Fibroblast of skin of right quadriceps (primary cell): ENCODE measurements around the gene CASQ2.
"Not testable (repeated sequence)": the region's sequence is repeated elsewhere in the genome, so short reads cannot be mapped to it uniquely, and the experiment has no call there.

Source experiments
- DNase-seq: peaks from one replicate; pipeline ENCODE4 v3.0.0-alpha.2; 2013

Gene CASQ2

DNA sequence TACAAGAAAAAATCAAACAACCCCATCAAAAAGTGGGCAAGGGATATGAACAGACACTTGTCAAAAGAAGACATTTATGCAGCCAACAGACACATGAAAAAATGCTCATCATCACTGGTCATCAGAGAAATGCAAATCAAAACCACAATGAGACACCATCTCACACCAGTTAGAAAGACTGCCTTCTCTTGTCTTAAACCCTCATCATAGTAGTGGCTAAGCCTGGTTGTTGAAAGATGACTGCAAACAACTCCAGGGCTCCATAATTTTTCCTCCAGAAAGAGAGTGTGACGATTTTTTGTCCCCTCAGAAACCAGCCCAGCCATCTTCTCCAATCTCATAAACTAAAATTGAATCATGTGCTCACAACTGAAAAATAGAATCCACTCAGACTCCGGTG is 12.1 kb upstream of the CASQ2 start:
- DNase-seq = not testable (repeated sequence)

- DNase-seq = not testable (repeated sequence)
Measured at GRCh38 chr1:115779075-115779474, 10.6 kb upstream of the CASQ2 start.

GRCh38 chr1:115771847-115772457 is 3.4 kb upstream of the CASQ2 start:
- peak; percentile 83 for DNase-seq

- DNase-seq = no peak
Measured at GRCh38 chr1:115771094-115771846, 2.8 kb upstream of the CASQ2 start.

DNA sequence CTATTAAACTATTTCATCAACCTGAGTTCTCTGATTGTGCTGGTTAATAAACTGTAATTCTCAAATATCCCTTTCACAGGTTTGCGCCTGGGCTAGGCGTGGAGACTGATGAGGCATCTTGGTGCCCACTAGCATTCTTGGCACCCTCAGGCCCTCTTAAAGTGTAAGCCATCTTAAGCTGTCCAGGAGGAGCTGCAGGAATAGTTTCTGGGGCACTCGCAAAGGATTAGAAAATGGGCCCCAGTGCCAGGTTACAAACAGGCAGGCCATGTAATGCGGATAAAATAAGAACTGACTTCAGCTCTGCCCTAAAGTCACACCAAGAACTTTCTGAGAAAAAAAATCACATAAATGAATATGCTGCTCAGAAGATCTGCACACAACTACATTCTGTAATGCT is 1.1 kb downstream of the CASQ2 start:
- DNase-seq = no peak

DNA sequence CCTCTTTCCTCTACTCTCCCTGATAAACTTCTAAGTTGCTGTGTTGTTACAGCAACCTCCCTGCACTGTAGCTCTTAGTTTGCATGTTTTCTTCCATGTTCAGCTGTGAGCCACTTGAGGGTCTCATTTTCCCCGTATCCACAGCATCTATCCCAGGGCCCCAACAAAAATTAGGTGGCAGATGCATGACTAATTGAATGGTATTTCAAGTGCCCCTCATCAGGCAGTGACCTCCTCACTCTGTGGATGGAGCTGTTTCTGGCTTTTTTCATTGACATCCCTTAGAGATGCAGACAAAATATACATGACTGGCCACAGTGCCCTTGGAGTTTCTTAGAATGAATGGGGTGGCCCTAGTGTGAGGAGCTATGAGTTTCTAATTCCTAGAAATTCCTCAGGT is 3.4 kb downstream of the CASQ2 start:
- DNase-seq = no peak

- peak; percentile 32 for DNase-seq
Measured at GRCh38 chr1:115764541-115764940, 4.0 kb downstream of the CASQ2 start.

GRCh38 chr1:115762779-115763178 is 5.7 kb downstream of the CASQ2 start:
- no peak for DNase-seq

- peak; percentile 18 for DNase-seq
Measured at GRCh38 chr1:115761601-115762302, 6.8 kb downstream of the CASQ2 start.

DNA sequence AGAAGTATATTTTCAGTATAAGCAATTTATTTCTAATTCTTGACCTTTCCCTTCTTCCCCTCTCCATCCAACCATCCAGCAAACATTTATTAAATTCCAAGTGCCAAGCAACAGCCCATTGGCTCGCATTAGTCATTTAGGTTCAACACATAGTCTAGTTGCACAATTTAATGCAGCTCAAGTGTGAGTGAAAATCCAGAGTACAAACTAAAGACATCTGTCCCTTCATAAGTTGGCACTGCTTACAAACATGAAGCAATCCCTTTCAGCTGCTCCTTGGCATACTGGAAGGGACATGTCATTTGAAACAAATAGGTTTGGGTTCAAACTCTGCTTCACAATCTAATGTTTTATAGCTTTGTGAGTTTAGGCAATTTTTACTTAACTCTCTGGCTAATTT is 10.7 kb downstream of the CASQ2 start:
- no peak for DNase-seq

DNA sequence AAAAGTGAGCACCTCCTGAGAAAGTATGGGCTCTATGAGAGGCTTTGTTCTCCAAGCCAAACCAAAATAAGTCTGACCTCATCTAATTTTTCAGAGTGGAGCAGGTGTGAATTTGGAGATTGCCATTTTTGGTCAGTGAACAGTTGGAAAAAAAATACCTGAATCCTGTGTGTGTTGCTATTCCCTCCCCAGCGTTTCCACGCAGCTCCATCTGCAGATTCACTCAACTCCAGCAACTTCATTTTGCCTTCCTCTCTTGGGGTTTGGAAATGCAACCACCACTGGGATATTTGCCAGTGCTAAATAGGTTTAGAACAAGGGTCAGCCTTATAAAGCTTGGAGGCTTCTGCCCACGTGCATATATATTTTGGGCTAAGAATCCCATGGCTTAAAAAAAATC is 11.2 kb downstream of the CASQ2 start:
- no peak for DNase-seq

- no peak for DNase-seq
Measured at GRCh38 chr1:115755456-115756370, 12.8 kb downstream of the CASQ2 start.

GRCh38 chr1:115753830-115754229 is 14.7 kb downstream of the CASQ2 start:
- DNase-seq = no peak

- no peak for DNase-seq
Measured at GRCh38 chr1:115753361-115753760, 15.2 kb downstream of the CASQ2 start.

DNA sequence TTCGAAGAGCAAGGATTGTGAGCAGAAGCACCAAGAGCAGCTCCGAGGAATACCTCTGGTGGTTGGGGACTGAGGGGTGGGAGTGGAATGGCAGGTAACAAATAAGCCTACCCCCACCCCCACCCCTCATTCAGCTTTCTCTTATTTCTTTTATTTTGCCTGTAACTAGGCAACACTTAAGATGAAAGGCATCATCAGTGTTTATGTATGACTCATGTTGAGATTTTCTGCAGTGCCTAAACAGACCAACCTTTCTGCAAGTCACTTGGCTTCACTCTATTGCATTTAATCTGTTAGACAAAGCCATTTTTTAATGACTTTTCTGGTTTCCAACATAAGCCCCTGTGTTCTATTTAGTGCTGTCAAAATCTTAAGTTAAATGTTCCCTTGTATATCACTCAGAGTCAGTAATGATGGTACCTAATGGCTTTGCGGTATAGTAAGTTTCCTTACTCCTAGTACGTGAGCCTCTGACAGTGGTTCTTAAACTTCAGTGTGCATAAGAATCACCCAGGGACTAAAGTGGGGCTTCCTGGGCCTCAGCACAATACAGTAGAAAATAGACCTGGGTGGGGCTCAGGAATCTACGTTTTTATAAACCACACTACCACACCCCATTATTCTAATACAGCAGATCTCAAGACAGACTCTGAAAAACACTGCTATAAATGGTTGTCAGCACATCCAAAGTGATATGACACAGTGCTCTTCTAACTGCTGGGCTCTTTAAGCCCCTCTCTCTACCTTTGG is 19.9 kb downstream of the CASQ2 start:
- DNase-seq = peak; percentile 41

GRCh38 chr1:115746021-115746690 is 22.4 kb downstream of the CASQ2 start:
- DNase-seq = no peak

DNA sequence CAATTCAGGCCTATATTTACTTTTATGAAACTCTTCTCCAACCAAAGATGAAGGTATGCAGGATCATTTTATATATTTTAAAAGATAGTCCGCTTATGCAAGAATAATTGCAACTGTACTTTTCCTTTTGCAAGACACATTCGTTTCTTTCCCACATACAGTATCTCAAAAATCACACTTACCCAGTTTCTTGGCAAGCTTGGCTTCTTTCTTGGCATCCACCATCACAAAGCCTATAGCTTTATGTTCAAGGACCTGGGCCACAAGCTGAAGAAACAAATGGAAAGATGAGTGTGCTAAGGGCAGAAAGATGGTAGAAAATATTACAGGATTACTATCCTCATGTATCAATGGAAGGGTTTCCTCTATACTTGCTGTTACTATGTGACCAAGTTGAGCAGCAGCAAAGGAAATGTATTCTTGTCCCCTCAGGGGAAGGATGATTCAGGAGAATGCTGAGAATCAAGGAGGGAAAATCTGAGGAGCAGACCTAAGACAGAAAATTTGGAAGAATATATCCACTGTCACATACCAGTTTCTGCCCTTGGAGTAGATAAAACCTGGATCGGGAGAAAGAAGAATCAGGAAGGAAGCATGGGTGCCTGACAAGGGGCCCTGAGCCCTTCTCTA is 23.8 kb downstream of the CASQ2 start:
- no peak for DNase-seq

DNA sequence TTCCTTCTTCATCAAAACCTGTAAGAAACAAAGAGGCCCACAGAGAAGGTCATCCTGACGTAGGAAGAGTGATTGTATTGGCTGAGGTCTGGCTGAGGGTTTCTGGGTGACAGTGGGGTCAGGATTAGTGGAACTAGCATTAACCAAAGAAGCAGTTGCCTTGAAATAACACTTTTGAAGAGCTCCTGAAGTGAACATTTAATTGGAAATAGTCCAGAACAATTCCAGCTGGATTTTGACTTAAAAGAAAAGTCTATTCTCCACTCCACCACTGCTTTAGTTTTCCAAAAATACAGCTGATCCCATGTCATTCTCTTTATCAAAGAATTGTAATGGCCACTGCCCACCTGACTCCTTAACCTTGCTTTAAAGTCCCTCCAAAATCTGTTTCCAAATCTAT is 27.7 kb downstream of the CASQ2 start:
- no peak for DNase-seq

GRCh38 chr1:115732316-115732715 is 36.2 kb downstream of the CASQ2 start:
- DNase-seq = no peak

DNA sequence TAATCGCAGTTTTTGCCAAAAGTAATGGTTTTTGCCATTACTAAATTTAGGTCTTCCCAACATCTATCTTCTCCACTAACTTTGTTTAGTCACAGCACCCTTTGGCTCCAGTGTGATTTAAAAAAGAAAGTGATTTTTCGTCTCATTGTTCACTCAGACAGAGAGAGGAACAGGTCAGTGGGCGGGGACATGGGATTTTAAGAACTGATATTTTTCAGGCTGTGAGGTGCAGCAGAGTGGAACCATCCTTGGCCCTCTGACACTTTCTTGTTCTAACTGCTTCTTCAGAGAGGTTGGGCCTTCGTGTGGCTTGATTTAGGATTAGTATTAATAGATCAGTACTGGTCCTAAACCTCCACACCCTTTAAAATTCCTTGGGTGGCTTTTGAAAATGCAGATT is 38.8 kb downstream of the CASQ2 start:
- no peak for DNase-seq

- no peak for DNase-seq
Measured at GRCh38 chr1:115728341-115728740, 40.2 kb downstream of the CASQ2 start.
